ENCODE results near the gene WWOX. TPM values are rescaled to one million over a fixed set of nuclear protein-coding genes. Genes with fewer than 3 reads are reported as not detected.

Gene WWOX
- total and polyA plus RNA-seq, 2 of the 4 experiments (the other 2 are of a cell fraction) = 2.7 to 5.4 TPM

- in situ Hi-C loops (cut with MboI; ENCODE audit: low sequenced_read_pairs) = no loop called here
- POLR2A ChIA-PET (ENCODE audit: unreplicated experiment) = no interaction called here
- no peak overlapping the region for H4K5ac ChIP-seq (ENCODE audit: low read depth, low read length)
Measured at GRCh38 chr16:79099716-79100115, 1000.3 kb downstream of the WWOX start.

More at GRCh38 chr16:79099716-79100115, 1000.3 kb downstream of the WWOX start:
- no peak for DNase-seq
- Histone ChIP-seq H3K4ac (ENCODE audit: low read depth, low read length) (no peak overlapping the region), H2BK20ac (ENCODE audit: low read depth, low read length) (no peak overlapping the region), H2AK5ac (ENCODE audit: low read depth, low read length) (no peak overlapping the region), H3K9ac (ENCODE audit: low read depth, low read length) (no peak overlapping the region), H3K9me3 (ENCODE audit: control insufficient read depth, insufficient read depth, low read length) (peaks cover 19% of the 10 kb centered on the region), H3K23ac (ENCODE audit: low read depth, low read length) (no peak overlapping the region), H2BK5ac (ENCODE audit: low read depth, low read length, poor library complexity, severe bottlenecking) (no peak overlapping the region), H3K14ac (replicated peaks; ENCODE audit: low read depth, low read length) (no peak overlapping the region), H4K91ac (ENCODE audit: insufficient read depth, low read depth, low read length) (no peak overlapping the region), H2BK120ac (ENCODE audit: low read depth, low read length) (no peak overlapping the region), H3K4me3 (ENCODE audit: insufficient read depth, low read depth, low read length) (no peak overlapping the region), H3K79me1 (ENCODE audit: low read depth in 1 of 2, low read length in 2 of 2) (no peaks in the 10 kb centered on the region), H4K8ac (ENCODE audit: low read depth in 2 of 2, low read length in 2 of 2) (no peak overlapping the region), H2AFZ (replicated peaks; ENCODE audit: low read length, poor library complexity) (no peak overlapping the region), H3K27ac (ENCODE audit: insufficient read depth, low read length) (no peak overlapping the region), H2AK9ac (replicated peaks; ENCODE audit: low read depth, low read length, poor library complexity) (no peak overlapping the region), H3K36me3 (ENCODE audit: control insufficient read depth, insufficient read depth, low read length) (no peaks in the 10 kb centered on the region), H3K56ac (ENCODE audit: extremely low read depth, insufficient read depth, low read length) (no peak overlapping the region), H3K4me1 (ENCODE audit: control insufficient read depth, insufficient read depth, low read length) (no peaks in the 10 kb centered on the region), H3K4me2 (ENCODE audit: low read depth, low read length) (no peak overlapping the region), H3K18ac (ENCODE audit: low read depth, low read length) (no peak overlapping the region), H4K20me1 (ENCODE audit: insufficient read depth, low read length) (no peaks in the 10 kb centered on the region), H3K9me1 (ENCODE audit: insufficient read depth, low read length) (no peaks in the 10 kb centered on the region), H2BK15ac (ENCODE audit: low read depth, low read length) (no peak overlapping the region), H3K27me3 (ENCODE audit: control insufficient read depth, insufficient read depth, low read length) (no peaks in the 10 kb centered on the region)
- no CpG with 5 or more reads among the region's 2 CpGs for WGBS, 2 experiments (ENCODE audit: extremely low coverage in 2 of 2, insufficient read length in 1 of 2)
- BruUV-seq (replicated peaks) = no TSS peak
- TF ChIP-seq MAFK (IDR thresholded peaks at IDR 0.05; ENCODE audit: low read depth, low read length) (no peak), CEBPB (IDR thresholded peaks at IDR 0.05; ENCODE audit: low read depth, low read length) (no peak), POLR2A (IDR thresholded peaks at IDR 0.05; ENCODE audit: low read depth, low read length) (no peak), RFX5 (IDR thresholded peaks at IDR 0.05; ENCODE audit: low read depth, low read length) (no peak), NFE2L2 (IDR thresholded peaks at IDR 0.05; ENCODE audit: low read depth, low read length) (no peak), FOS (IDR thresholded peaks at IDR 0.05; ENCODE audit: low read depth, low read length) (no peak), SMC3 (IDR thresholded peaks at IDR 0.05; ENCODE audit: low read depth, low read length) (no peak), BHLHE40 (IDR thresholded peaks at IDR 0.05; ENCODE audit: low read depth, low read length) (no peak), MXI1 (IDR thresholded peaks at IDR 0.05; ENCODE audit: borderline replicate concordance, low read depth, low read length) (no peak), CHD1 (IDR thresholded peaks at IDR 0.05; ENCODE audit: low read depth, low read length) (no peak), RAD21 (IDR thresholded peaks at IDR 0.05; ENCODE audit: low read length) (no peak), RCOR1 (IDR thresholded peaks at IDR 0.05; ENCODE audit: insufficient replicate concordance, low read length) (no peak), MAZ (IDR thresholded peaks at IDR 0.05; ENCODE audit: borderline replicate concordance, low read depth, low read length) (no peak)
- TF ChIP-seq, protein P1, sequence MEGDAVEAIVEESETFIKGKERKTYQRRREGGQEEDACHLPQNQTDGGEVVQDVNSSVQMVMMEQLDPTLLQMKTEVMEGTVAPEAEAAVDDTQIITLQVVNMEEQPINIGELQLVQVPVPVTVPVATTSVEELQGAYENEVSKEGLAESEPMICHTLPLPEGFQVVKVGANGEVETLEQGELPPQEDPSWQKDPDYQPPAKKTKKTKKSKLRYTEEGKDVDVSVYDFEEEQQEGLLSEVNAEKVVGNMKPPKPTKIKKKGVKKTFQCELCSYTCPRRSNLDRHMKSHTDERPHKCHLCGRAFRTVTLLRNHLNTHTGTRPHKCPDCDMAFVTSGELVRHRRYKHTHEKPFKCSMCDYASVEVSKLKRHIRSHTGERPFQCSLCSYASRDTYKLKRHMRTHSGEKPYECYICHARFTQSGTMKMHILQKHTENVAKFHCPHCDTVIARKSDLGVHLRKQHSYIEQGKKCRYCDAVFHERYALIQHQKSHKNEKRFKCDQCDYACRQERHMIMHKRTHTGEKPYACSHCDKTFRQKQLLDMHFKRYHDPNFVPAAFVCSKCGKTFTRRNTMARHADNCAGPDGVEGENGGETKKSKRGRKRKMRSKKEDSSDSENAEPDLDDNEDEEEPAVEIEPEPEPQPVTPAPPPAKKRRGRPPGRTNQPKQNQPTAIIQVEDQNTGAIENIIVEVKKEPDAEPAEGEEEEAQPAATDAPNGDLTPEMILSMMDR (conservative IDR thresholded peaks at IDR 0.05; ENCODE audit: low read depth, low read length) = no peak
- TF ChIP-seq, protein P2, sequence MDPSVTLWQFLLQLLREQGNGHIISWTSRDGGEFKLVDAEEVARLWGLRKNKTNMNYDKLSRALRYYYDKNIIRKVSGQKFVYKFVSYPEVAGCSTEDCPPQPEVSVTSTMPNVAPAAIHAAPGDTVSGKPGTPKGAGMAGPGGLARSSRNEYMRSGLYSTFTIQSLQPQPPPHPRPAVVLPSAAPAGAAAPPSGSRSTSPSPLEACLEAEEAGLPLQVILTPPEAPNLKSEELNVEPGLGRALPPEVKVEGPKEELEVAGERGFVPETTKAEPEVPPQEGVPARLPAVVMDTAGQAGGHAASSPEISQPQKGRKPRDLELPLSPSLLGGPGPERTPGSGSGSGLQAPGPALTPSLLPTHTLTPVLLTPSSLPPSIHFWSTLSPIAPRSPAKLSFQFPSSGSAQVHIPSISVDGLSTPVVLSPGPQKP (IDR thresholded peaks at IDR 0.05; ENCODE audit: borderline replicate concordance, low read depth, low read length) = no peak
- TF ChIP-seq, protein P3, sequence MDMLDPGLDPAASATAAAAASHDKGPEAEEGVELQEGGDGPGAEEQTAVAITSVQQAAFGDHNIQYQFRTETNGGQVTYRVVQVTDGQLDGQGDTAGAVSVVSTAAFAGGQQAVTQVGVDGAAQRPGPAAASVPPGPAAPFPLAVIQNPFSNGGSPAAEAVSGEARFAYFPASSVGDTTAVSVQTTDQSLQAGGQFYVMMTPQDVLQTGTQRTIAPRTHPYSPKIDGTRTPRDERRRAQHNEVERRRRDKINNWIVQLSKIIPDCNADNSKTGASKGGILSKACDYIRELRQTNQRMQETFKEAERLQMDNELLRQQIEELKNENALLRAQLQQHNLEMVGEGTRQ (IDR thresholded peaks at IDR 0.05; ENCODE audit: low read depth, low read length) = no peak
- intact Hi-C loops (cut with micrococcal nuclease) = no loop called here
- ATAC-seq (ENCODE audit: low read depth) = no peak
- dilution Hi-C loops (cut with HindIII; ENCODE audit: low sequenced_read_pairs, unreplicated experiment) = no loop called here
- CTCF ChIA-PET = no interaction called here
